Vagina (tissue), 2 donors: ENCODE data around the gene NFASC. TPM values are rescaled to one million over a fixed set of nuclear protein-coding genes. Genes with fewer than 3 reads are reported as not detected.

Experiments used
- DNase-seq, 2 donors: peaks; one replicate each; pipeline ENCODE4 v3.0.0-alpha.2; 2017; ENCODE audit errors: extremely low spot score in 2 of 2
- H3K27ac ChIP-seq: fragments of 200-600 bp; sonication (generic); one replicate; pipeline ENCODE4 v1.5.1; 2019
- H3K27me3 ChIP-seq: fragments of 200-600 bp; sonication (generic); one replicate; pipeline ENCODE4 v1.5.1; 2019
- H3K36me3 ChIP-seq, 2 donors: fragments of 200-600 bp; sonication (generic); one replicate each; pipeline ENCODE4 v1.5.1; 2017 to 2019
- H3K4me1 ChIP-seq: fragments of 200-600 bp; sonication (generic); one replicate; pipeline ENCODE4 v1.5.1; 2019
- H3K4me3 ChIP-seq, 2 donors: fragments of 200-600 bp; sonication (generic); 1 replicate in 1 of 2; 2 replicates in 1 of 2; pipeline ENCODE4 v1.5.1; 2016 to 2019
- H3K9me3 ChIP-seq: fragments of 200-600 bp; sonication (generic); one replicate; pipeline ENCODE4 v1.5.1; 2019
- CTCF ChIP-seq, 3 experiments: fragments of 450-650 bp in 2 of 3; fragments of 200-600 bp in 1 of 3; sonication (generic) in 1 of 3; IDR thresholded peaks; one replicate each; pipeline ENCODE4 v1.5.1; 2017 to 2019; ENCODE audit warnings: antibody characterized with exemption in 3 of 3, mild to moderate bottlenecking in 2 of 3, moderate library complexity in 2 of 3
- POLR2A ChIP-seq, 2 donors: fragments of 450-650 bp; IDR thresholded peaks; one replicate each; pipeline ENCODE4 v1.6.1; 2017; ENCODE audit warnings: antibody characterized with exemption in 2 of 2, mild to moderate bottlenecking in 2 of 2, moderate library complexity in 2 of 2
- POLR2AphosphoS5 ChIP-seq, 2 donors: sonication (generic); formaldehyde crosslinking; IDR thresholded peaks; one replicate each; pipeline ENCODE4 v1.9.0; 2017; ENCODE audit warnings: antibody characterized with exemption in 2 of 2, mild to moderate bottlenecking in 2 of 2, low read depth in 1 of 2; ENCODE audit not compliant: insufficient read depth in 1 of 2
- intact Hi-C: fragments of 100-400 bp; cut with DNase I; formaldehyde crosslinking; loops from one replicate; pipeline ENCODE4 v1.15.1; 2023
- total RNA-seq: library from RNA; depleted of rRNA; stranded (reverse); fragments of >200 nt; gene quantifications from one replicate; pipeline ENCODE4 v1.2.3, GENCODE V29; 2016

The NFASC gene
- total RNA-seq, 1 donor from 2014 or later: 23.3 TPM

- Histone ChIP-seq H3K9me3 (no peaks in the 10 kb centered on the region), H3K4me1 (no peaks in the 10 kb centered on the region), H3K27me3 (no peaks in the 10 kb centered on the region), H3K36me3 (no peaks in the 10 kb centered on the region), H3K4me3 (no peak overlapping the region), H3K27ac (no peak overlapping the region)
- no peak for DNase-seq
- no peak for TF ChIP-seq POLR2AphosphoS5 (IDR thresholded peaks at IDR 0.05; ENCODE audit: insufficient read depth in 1 of 2, low read depth in 1 of 2)
- no peak for TF ChIP-seq POLR2A (IDR thresholded peaks at IDR 0.05)
- TF ChIP-seq CTCF (IDR thresholded peaks at IDR 0.05): no peak
- intact Hi-C loops: no loop called here
These were observed 157.7 kb downstream of the NFASC start for GRCh38 chr1:205028390-205028789.

- Histone ChIP-seq H3K9me3 (no peaks in the 10 kb centered on the region), H3K27me3 (no peaks in the 10 kb centered on the region), H3K27ac (no peak overlapping the region), H3K4me3 (no peak overlapping the region), H3K36me3 (no peaks in the 10 kb centered on the region), H3K4me1 (no peaks in the 10 kb centered on the region)
- no peak for DNase-seq
- intact Hi-C loops: no loop called here
- TF ChIP-seq POLR2AphosphoS5 (IDR thresholded peaks at IDR 0.05; ENCODE audit: insufficient read depth in 1 of 2, low read depth in 1 of 2): no peak
- no peak for TF ChIP-seq POLR2A (IDR thresholded peaks at IDR 0.05)
- TF ChIP-seq CTCF (IDR thresholded peaks at IDR 0.05): no peak
These were observed 158.3 kb downstream of the NFASC start for GRCh38 chr1:205028924-205029323.

GRCh38 chr1:205030241-205030640 lies 159.6 kb downstream of the NFASC start:
- H3K4me3 ChIP-seq: no peak overlapping the region
- H3K27me3 ChIP-seq: no peaks in the 10 kb centered on the region
- no peaks in the 10 kb centered on the region for H3K4me1 ChIP-seq
- H3K27ac ChIP-seq: no peak overlapping the region
- intact Hi-C loops: no loop called here
- H3K36me3 ChIP-seq: no peaks in the 10 kb centered on the region
- no peak for DNase-seq
- TF ChIP-seq POLR2AphosphoS5 (IDR thresholded peaks at IDR 0.05; ENCODE audit: insufficient read depth in 1 of 2, low read depth in 1 of 2) (no peak), CTCF (IDR thresholded peaks at IDR 0.05) (no peak), POLR2A (IDR thresholded peaks at IDR 0.05) (no peak)
- H3K9me3 ChIP-seq: no peaks in the 10 kb centered on the region

GRCh38 chr1:205030896-205031295 lies 160.2 kb downstream of the NFASC start:
- no peak for TF ChIP-seq POLR2AphosphoS5 (IDR thresholded peaks at IDR 0.05; ENCODE audit: insufficient read depth in 1 of 2, low read depth in 1 of 2)
- TF ChIP-seq CTCF (IDR thresholded peaks at IDR 0.05): no peak
- TF ChIP-seq POLR2A (IDR thresholded peaks at IDR 0.05): no peak
- H3K36me3 ChIP-seq: no peaks in the 10 kb centered on the region
- intact Hi-C loops: no loop called here
- no peak overlapping the region for H3K4me3 ChIP-seq
- no peak overlapping the region for H3K27ac ChIP-seq
- H3K27me3 ChIP-seq: no peaks in the 10 kb centered on the region
- no peak for DNase-seq
- H3K9me3 ChIP-seq: no peaks in the 10 kb centered on the region
- no peaks in the 10 kb centered on the region for H3K4me1 ChIP-seq

- H3K27ac ChIP-seq: no peak overlapping the region
- H3K4me1 ChIP-seq: no peaks in the 10 kb centered on the region
- no peak for TF ChIP-seq POLR2A (IDR thresholded peaks at IDR 0.05)
- no peak for TF ChIP-seq CTCF (IDR thresholded peaks at IDR 0.05)
- no peak for TF ChIP-seq POLR2AphosphoS5 (IDR thresholded peaks at IDR 0.05; ENCODE audit: insufficient read depth in 1 of 2, low read depth in 1 of 2)
- no peaks in the 10 kb centered on the region for H3K36me3 ChIP-seq
- intact Hi-C loops: no loop called here
- no peaks in the 10 kb centered on the region for H3K9me3 ChIP-seq
- no peaks in the 10 kb centered on the region for H3K27me3 ChIP-seq
- H3K4me3 ChIP-seq: no peak overlapping the region
- DNase-seq: no peak
These were observed 161.8 kb downstream of the NFASC start for GRCh38 chr1:205032508-205032907.
